ENCODE results near the gene SLC16A3.

GRCh38 chr17:82267575-82268379, 38.9 kb downstream of the SLC16A3 start:
- TF ChIP-seq EZH2 (IDR thresholded peaks at IDR 0.05; ENCODE audit: borderline replicate concordance, insufficient read depth, low read depth, low read length, poor library complexity, severe bottlenecking) (no peak), CTCF (IDR thresholded peaks at IDR 0.05) (no peak)

Data from B cell (primary cell).